ENCODE results near the gene ACOX3. TPM values are rescaled to one million over a fixed set of nuclear protein-coding genes. Genes with fewer than 3 reads are reported as not detected.
"Not testable (repeated sequence)": the region's sequence is repeated elsewhere in the genome, so short reads cannot be mapped to it uniquely, and the experiment has no call there.

The ACOX3 gene
- 10 to 100 TPM; 18.2 to 20.4 TPM for total RNA-seq

- CTCF ChIA-PET, result interaction anchor here (2.3 kb wide), 1 partner anchor 11 kb away, joined by 7 read pairs; no protein-coding TSS in a partner anchor
- POLR2A ChIA-PET, result interaction anchor here (1.6 kb wide), 1 partner anchor 21 kb away, joined by 5 read pairs; no protein-coding TSS in a partner anchor
Measured at GRCh38 chr4:8440492-8441311, at the start of gene ACOX3, which contains the start of gene TRMT44. Gene ACOX3 (minus strand): TSS chr4:8440723. CDS start chr4:8416521, 24,202 bp downstream. Gene TRMT44 (plus strand): TSS chr4:8440777. CDS start chr4:8440823, 46 bp downstream.

- ChIA-PET CTCF (no interaction called here), POLR2A (no interaction called here)
Measured at GRCh38 chr4:8488791-8489369, 48.4 kb upstream of the ACOX3 start.

DNA sequence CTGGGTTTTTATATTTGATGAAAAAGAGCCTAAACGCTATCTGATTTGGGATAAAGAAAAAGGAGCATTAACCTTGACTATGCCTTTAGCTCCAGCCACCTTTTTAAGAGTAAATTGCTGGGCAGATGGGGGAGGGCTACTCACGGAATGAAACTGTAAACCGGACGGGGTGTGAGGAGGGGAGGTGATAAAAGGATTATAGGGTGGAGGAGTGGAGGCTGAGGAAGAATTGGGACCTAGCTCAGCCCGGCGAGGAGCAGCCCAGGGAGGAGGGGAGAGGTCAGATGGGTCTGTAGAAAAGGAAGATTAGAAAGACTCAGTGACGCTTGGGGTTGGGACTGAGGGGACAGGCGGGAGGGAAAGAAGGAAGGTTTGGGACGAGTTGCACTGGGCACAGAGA lies 46.1 kb upstream of the ACOX3 start:
- POLR2A ChIA-PET, CTCF ChIA-PET: not testable (repeated sequence)

- CTCF ChIA-PET, result no interaction called here
- POLR2A ChIA-PET, result no interaction called here
Measured at GRCh38 chr4:8480221-8480620, 39.7 kb upstream of the ACOX3 start.

GRCh38 chr4:8478801-8479744 lies 38.5 kb upstream of the ACOX3 start:
- CTCF ChIA-PET, result interaction anchor here (1.1 kb wide), 1 partner anchor 10 kb away, joined by 3 read pairs; no protein-coding TSS in a partner anchor

DNA sequence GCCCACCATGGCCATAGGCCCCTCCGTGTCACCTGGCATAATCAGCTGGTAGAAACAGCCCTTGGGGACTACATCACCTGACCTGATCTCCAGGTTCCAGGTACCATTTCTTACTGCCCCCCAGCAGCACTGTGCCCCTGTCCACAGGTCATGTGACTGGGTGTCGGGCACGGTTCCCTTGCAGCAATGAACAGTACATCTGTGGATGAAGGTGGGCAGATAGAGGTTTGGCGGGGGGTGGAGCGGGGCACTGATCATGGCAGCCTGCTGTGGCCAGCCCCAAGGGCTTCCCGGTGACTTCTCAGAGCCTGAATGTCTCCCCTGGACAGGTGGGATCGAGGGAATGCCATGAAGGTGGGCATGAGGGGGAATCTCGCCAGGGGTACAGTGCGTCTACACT lies 37.8 kb upstream of the ACOX3 start:
- POLR2A ChIA-PET, result no interaction called here
- CTCF ChIA-PET, result interaction anchor here (1.1 kb wide), 1 partner anchor 9 kb away, joined by 3 read pairs; no protein-coding TSS in a partner anchor

More at GRCh38 chr4:8478801-8479744, 38.5 kb upstream of the ACOX3 start:
- POLR2A ChIA-PET, result no interaction called here

DNA sequence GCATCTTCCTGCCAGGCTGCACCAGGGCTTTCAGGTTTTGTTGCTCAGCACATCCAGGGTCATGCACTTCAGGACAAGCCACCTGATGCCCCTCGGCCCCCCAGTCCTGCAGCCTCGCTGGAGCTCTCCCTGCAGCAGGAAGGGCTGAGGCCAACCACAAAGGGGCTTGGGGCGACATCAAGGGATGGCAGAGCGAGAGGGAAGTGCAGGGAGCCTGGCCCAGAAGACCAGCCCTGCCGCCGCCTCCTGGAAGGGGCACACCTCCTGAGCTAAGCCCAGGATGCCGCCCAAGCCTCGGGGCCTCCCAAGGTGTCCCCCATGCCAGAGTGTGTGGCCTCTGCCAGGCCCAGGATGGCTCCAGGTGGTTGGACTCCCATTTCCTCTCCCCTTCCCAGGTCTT lies 37.2 kb upstream of the ACOX3 start:
- ChIA-PET POLR2A (no interaction called here), CTCF (interaction anchor here (1.1 kb wide), 1 partner anchor 9 kb away, joined by 3 read pairs; no protein-coding TSS in a partner anchor)

DNA sequence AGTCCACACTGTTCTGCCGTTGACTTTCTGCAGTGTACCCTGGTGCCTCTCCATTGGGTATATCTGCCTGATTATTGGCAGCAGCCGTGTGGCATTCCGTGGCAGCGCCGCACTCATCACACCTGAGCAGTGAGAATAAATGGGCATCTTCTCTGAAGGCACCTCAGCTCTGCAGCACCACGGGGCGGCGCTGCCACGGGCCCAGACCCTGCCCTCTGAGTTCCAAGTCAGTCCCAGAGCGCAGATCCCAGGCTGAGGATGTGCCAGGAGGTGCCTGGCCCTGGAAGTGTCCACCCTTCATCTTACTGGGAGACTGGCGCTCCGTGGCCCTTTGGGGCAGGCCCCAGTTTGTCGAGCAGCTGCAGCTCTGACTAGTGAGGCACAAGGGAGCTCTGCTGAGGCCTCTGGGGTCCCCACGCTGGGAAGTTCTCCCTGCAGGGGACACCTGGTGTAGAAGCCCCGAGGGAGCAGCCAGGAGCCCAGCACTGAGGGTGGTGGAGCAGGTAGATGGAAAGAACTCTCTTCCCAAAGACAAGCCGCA lies 36.6 kb upstream of the ACOX3 start:
- ChIA-PET CTCF (no interaction called here), POLR2A (no interaction called here)

DNA sequence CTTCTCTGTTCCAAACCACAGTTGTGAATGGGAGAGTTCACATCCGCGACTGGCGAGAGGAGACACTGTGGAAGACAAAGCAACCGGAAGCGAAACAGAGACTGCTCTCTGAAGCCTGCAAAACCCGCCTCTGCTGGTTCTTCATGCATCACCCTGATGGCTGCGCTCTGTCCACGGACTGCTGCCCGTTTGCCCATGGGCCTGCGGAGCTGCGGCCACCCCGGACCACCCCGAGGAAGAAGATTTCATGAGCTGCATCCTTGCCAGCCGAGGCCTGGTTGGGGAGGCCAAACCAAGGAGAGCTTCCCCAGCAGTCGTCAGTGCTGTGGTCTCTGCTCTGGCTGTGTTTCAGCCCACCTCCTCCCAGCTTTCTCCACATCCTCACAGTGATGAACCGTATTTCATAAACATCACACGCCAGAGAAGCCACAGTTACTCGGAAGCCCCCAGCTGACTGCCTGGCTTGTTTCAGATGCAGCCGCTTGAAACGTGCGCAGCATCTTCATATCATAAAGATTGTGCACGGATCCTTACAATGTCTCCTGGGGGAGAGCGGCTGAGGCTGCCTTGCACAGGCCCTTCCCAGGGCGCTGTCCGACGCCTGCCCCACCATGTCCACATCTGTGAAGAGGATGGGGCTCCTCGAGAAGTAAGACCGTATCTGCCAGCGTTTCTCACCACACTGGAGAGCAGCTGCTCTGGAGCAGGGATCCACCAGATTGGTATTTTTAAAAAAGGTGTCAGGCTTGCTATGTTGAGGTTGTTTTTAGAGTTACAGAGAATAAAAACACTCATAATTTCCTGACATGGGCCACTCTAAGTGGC lies 35.4 kb upstream of the ACOX3 start:
- ChIA-PET CTCF (no interaction called here), POLR2A (no interaction called here)

- POLR2A ChIA-PET, result no interaction called here
- CTCF ChIA-PET, result no interaction called here
Measured at GRCh38 chr4:8474856-8475255, 34.3 kb upstream of the ACOX3 start.

DNA sequence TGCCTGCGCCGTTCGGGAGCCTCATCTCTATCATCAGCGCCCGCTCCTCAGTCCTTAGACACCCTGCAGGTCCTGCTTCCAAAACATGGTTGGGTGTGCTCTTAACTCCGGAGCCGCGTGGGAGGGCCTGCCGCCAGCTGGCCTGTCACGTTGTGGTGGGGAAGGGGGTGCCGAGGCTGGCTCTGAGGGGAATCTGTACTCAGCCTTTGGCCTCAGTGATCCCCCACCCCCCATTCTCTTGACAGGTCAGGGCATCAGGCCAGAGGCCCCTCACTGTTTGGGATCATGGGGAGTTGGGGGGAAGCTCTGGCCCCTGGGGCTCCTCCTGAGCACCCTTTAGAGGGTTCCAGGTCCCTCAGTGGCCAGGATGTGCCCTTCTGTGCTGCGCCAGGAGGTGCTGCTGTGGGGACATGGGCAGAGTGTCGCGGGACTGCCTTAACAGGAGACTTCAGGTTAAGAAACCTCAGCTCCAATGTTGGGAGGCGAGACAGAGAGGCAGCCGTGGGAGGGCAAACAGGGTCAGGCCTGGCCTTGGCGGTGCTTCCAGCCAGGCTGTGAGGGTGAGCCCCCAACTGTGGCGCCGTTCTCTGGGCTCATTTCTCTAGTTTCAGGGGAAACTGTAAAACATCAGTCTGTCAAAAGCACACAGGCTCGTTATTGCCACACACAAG lies 33.5 kb upstream of the ACOX3 start:
- ChIA-PET POLR2A (no interaction called here), CTCF (no interaction called here)

GRCh38 chr4:8473198-8473919 lies 32.8 kb upstream of the ACOX3 start:
- ChIA-PET CTCF (no interaction called here), POLR2A (no interaction called here)

- ChIA-PET CTCF (no interaction called here), POLR2A (no interaction called here)
Measured at GRCh38 chr4:8472689-8473197, 32.2 kb upstream of the ACOX3 start.

DNA sequence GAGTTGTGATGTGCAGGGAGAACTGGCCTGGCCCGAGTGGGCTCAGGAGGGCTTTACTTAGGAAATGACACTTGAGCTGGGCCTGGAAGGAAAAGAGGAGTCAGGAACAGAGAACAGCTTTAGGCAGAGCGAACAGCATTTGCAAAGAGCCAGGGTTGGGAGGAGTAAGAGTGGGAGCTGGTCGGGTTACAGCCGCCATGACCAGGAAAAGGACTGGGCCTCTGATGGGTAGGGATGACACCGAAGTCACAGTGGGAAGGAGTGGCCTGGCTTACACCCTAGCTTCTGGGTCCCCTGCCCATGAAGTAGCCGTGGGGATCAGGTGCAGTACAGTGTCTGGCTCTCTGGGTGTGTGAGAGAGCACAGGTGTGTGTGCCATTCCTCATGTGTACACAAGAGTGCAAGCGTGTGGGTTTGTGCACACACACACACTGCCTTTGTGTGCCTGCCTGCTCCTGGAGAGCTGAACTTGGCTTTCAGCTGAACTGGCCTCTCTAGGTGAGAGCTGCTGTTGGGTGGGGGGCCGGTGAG lies 31.7 kb upstream of the ACOX3 start:
- ChIA-PET CTCF (no interaction called here), POLR2A (no interaction called here)

DNA sequence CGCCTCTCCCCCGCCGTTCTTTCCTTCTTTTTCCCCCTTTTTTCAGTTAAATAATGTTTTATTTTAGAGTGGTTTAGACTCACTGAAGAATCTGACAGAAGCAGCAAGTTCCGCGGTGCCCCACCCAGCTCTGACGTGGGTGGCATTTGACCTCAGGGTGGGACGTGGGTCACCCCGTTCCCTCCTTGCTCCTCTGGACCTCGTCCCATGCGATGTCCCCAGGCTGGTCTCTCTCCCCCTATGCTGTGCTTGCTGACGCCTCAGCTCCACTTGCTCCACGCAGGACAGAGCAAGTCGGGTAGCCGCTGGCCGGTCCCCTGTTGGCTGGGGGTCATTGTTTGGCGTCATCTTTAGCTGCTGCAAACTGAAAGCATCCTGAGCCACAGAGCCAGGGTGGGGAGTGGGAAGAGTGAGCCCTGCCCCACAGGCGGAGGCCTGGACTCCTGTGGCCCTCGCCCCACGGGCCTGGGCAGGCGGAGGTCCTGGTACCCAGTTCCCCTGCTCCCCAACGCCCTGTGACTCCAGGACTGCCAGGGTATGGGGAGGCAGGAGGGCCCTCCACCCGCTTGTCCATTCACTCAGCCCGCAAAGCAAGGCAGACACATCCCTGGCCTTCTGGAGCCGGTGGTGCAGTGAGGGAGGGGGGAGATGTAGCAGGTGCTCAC lies 30.8 kb upstream of the ACOX3 start:
- POLR2A ChIA-PET, result no interaction called here
- CTCF ChIA-PET, result no interaction called here

DNA sequence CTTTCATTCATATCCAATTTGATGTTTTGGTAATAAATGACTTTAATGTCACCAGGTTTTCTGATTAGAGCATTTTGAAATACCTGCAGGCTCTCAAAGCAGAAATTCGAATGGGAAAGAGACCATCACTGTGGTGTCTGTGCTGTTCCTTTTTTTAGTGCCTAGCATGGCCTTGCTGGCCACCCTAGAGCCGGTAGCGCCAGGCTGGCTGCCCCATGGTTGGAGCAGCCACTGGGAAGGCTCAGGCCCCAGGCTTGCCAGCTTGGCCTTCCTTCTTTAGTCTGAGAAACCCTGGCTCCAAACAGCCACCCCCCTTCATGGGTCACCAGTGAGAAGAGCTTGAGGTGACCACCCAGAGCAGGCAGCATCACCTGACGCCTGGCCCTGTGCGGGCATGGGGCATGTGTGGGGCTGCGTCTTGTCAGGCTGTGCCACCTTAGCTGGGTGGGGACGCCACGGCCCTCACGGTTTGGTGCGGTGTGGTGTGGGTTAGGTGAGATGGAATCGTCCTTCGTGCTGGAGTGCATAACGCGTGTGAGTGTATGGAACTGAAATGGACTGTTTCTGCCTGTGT lies 30.0 kb upstream of the ACOX3 start:
- ChIA-PET CTCF (no interaction called here), POLR2A (no interaction called here)

DNA sequence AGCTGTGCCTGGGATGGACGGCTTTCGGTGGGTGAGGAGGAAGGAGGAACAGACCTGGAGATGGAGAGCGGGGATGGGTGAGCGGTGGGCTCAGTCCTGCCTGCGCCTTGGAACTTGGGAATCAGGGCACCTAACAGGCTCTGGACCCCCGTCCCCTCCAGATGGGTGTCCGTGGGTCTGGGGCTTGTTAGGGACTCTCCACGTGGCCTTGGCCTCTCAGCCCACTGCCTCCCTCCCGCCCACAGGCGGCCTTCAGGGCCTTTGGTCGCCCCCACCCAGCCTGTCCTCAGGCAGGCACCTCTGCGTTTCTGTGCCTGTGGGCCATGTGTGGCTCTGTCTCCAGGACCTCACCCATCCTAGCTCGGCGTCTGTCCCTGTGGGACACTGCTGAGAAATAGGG lies 29.0 kb upstream of the ACOX3 start:
- ChIA-PET CTCF (no interaction called here), POLR2A (no interaction called here)
